HL-60 (cell line): ENCODE results near the gene KYNU.

ENCODE experiments used
- DNase-seq, 2 experiments: peaks; one replicate each; pipeline ENCODE4 v3.0.0-alpha.2; 2010 to 2020; ENCODE audit warnings: low read depth in 1 of 2, low spot score in 1 of 2
- H3K27ac ChIP-seq: fragments of 250-450 bp; sonication (Bioruptor Pico); replicated peaks from 2 replicates; pipeline ENCODE4 v1.5.1; 2020; ENCODE audit warnings: mild to moderate bottlenecking, moderate library complexity
- H3K27me3 ChIP-seq: fragments of 250-450 bp; sonication (Bioruptor Pico); 2 replicates; pipeline ENCODE4 v1.5.1; 2021; ENCODE audit warnings: mild to moderate bottlenecking, moderate library complexity; ENCODE audit not compliant: insufficient read depth, poor library complexity, severe bottlenecking
- H3K4me3 ChIP-seq: replicated peaks from 2 replicates; pipeline ENCODE4 v1.5.1; 2011; ENCODE audit warnings: mild to moderate bottlenecking, control low read depth, low read length; ENCODE audit not compliant: insufficient read depth
- CTCF ChIP-seq: IDR thresholded peaks from one replicate; pipeline ENCODE4 v1.5.1; 2011; ENCODE audit warnings: low read length, control low read depth, inconsistent platforms; ENCODE audit not compliant: insufficient read depth
- GABPA ChIP-seq: IDR thresholded peaks from 2 replicates; pipeline ENCODE4 v1.6.1; 2012; ENCODE audit warnings: low read depth
- POLR2AphosphoS5 ChIP-seq: IDR thresholded peaks from 2 replicates; pipeline ENCODE4 v1.6.1; 2012; ENCODE audit warnings: low read depth
- REST ChIP-seq: IDR thresholded peaks from 2 replicates; pipeline ENCODE4 v1.6.1; 2012; ENCODE audit warnings: low read depth; ENCODE audit not compliant: insufficient replicate concordance
- SPI1 ChIP-seq: IDR thresholded peaks from 2 replicates; pipeline ENCODE4 v1.6.1; 2012; ENCODE audit warnings: low read depth, mild to moderate bottlenecking, borderline replicate concordance

The KYNU gene

DNA sequence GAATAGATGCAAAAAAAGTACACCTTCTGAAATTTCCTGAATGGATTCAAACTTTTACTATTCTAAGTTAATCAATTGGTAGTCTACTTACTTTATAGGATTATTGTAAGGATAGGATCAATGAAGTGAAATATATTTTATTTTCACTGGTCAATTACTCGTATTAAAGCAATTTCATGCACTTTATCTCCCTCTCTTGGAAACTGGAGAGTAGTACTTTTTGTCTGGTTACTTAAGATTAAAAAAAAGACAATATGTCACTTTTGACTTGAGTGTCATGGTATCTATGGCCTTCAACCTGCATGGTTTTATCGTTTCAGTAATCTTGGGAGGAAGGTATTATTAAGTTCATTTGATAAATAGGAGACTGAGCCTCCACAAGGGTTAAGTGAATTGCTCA, 1.0 kb upstream of the KYNU start:
- no peak overlapping the region for H3K4me3 ChIP-seq
- no peak for DNase-seq
- TF ChIP-seq SPI1: no peak
- no peak for TF ChIP-seq GABPA
- TF ChIP-seq REST: no peak
- no peak for TF ChIP-seq CTCF
- no peak for TF ChIP-seq POLR2AphosphoS5
- H3K27ac ChIP-seq: no peak overlapping the region
- no peaks in the 10 kb centered on the region for H3K27me3 ChIP-seq

GRCh38 chr2:142878031-142878678, 691 bp downstream of the KYNU start:
- Histone ChIP-seq H3K27ac (no peak overlapping the region), H3K27me3 (no peaks in the 10 kb centered on the region), H3K4me3 (no peak overlapping the region)
- no peak for DNase-seq
- TF ChIP-seq REST (no peak), GABPA (no peak), SPI1 (no peak), CTCF (no peak)

- Histone ChIP-seq H3K4me3 (no peak overlapping the region), H3K27me3 (no peaks in the 10 kb centered on the region), H3K27ac (no peak overlapping the region)
- no peak for DNase-seq
- TF ChIP-seq POLR2AphosphoS5: no peak
- TF ChIP-seq REST: no peak
- no peak for TF ChIP-seq CTCF
- no peak for TF ChIP-seq SPI1
- no peak for TF ChIP-seq GABPA
Observed at GRCh38 chr2:142879151-142879550, 1.7 kb downstream of the KYNU start.
